ENCODE measurements around the gene PFKL. TPM values are rescaled to one million over a fixed set of nuclear protein-coding genes. Genes with fewer than 3 reads are reported as not detected.
A peak's percentile ranks its signal among the peaks of the same experiment; 100 is the strongest.

Gene PFKL
- total RNA-seq, 1 experiment from 2014 or later: 134 TPM

DNA sequence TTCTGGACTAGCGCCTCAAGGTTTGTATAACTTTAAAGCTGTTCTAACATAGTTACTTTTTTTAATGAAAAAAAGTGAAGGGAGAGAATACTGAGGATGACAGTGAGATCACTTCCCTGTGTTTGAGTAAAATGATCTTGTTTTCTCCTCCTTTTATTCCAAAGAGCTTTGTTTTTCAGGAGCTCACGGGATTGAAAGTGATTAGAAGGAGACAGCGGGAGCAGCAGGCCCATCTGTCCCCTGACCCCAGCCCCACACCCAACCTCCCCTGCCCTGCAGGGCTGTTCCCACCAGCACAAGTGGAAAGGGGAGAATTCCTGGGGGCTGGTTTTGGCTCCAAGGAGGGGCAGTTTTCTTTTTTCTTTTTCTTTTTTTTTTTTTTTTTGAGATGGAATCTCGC is 36.1 kb upstream of the PFKL start:
- no peaks in the 10 kb centered on the region for H3K9me3 Mint-ChIP-seq
- no peaks in the 10 kb centered on the region for H3K27me3 Mint-ChIP-seq (ENCODE audit: low read depth)
- peaks cover 4% of the 10 kb centered on the region for H3K4me1 Mint-ChIP-seq
- no peak for TF ChIP-seq TCF7 (CRISPR knock-in tag; IDR thresholded peaks at IDR 0.05; ENCODE audit: low read depth)
- TF ChIP-seq, protein P1, sequence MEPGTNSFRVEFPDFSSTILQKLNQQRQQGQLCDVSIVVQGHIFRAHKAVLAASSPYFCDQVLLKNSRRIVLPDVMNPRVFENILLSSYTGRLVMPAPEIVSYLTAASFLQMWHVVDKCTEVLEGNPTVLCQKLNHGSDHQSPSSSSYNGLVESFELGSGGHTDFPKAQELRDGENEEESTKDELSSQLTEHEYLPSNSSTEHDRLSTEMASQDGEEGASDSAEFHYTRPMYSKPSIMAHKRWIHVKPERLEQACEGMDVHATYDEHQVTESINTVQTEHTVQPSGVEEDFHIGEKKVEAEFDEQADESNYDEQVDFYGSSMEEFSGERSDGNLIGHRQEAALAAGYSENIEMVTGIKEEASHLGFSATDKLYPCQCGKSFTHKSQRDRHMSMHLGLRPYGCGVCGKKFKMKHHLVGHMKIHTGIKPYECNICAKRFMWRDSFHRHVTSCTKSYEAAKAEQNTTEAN (CRISPR knock-in tag; IDR thresholded peaks at IDR 0.05): no peak
- TF ChIP-seq MYBL2 (CRISPR knock-in tag; IDR thresholded peaks at IDR 0.05): no peak
- TF ChIP-seq NFE2L1 (CRISPR knock-in tag; IDR thresholded peaks at IDR 0.05): no peak
- TF ChIP-seq, protein P2, sequence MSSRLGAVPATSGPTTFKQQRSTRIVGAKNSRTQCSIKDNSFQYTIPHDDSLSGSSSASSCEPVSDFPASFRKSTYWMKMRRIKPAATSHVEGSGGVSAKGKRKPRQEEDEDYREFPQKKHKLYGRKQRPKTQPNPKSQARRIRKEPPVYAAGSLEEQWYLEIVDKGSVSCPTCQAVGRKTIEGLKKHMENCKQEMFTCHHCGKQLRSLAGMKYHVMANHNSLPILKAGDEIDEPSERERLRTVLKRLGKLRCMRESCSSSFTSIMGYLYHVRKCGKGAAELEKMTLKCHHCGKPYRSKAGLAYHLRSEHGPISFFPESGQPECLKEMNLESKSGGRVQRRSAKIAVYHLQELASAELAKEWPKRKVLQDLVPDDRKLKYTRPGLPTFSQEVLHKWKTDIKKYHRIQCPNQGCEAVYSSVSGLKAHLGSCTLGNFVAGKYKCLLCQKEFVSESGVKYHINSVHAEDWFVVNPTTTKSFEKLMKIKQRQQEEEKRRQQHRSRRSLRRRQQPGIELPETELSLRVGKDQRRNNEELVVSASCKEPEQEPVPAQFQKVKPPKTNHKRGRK (CRISPR knock-in tag; IDR thresholded peaks at IDR 0.05; ENCODE audit: borderline replicate concordance): no peak
- TF ChIP-seq, protein P3, sequence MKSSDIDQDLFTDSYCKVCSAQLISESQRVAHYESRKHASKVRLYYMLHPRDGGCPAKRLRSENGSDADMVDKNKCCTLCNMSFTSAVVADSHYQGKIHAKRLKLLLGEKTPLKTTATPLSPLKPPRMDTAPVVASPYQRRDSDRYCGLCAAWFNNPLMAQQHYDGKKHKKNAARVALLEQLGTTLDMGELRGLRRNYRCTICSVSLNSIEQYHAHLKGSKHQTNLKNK (CRISPR knock-in tag; IDR thresholded peaks at IDR 0.05): no peak
- no peak for TF ChIP-seq HMGA2 (CRISPR knock-in tag; IDR thresholded peaks at IDR 0.05)
- no peak for TF ChIP-seq NR3C1 (CRISPR knock-in tag; conservative IDR thresholded peaks at IDR 0.05; ENCODE audit: low read depth)
- TF ChIP-seq SMAD4 (CRISPR knock-in tag; IDR thresholded peaks at IDR 0.05): no peak
- no peak for TF ChIP-seq ZNF263 (CRISPR knock-in tag; IDR thresholded peaks at IDR 0.05; ENCODE audit: low read depth)
- H3K4me3 Mint-ChIP-seq: no peak overlapping the region
- POLR2A ChIA-PET: interaction anchor here (0.7 kb wide), 1 partner anchor 323 kb away, joined by 4 read pairs; no protein-coding TSS in a partner anchor
- no peaks in the 10 kb centered on the region for H3K36me3 Mint-ChIP-seq
- DNase-seq (ENCODE audit: low spot score) (no peak), ATAC-seq (no peak; the same call in 1 of the 2 replicates)
- CTCF ChIA-PET: interaction anchor here (0.6 to 1.7 kb wide), 3 partner anchors 34 to 395 kb away, joined by 3 to 8 read pairs (median 4); no protein-coding TSS in a partner anchor
- no peak overlapping the region for H3K27ac Mint-ChIP-seq

DNA sequence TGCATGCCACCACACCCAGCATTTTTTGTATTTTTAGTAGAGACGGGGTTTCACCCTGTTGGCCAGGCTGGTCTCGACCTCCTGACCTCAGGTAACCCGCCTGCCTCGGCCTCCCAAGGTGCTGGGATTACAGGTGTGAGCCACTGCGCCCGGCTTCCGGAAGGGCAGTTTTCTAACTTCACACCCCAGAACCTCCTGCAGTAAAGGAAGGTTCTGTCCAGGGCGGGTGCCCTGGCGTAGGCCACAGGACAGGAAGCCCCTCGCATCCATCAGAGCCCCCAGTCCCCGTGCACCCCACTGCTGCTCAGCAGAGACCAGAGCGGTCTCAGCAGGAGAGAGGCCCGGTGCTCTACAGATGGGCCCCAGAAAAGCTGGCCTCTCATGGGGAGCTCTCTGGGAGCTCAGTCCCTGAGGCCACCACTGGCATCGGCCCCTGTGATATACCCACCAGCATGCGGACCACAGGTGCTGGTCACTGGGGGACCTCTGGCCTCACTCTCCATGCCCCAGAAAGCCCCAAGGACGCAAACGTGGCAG is 34.1 kb upstream of the PFKL start:
- Mint-ChIP-seq H3K27me3 (ENCODE audit: low read depth) (no peaks in the 10 kb centered on the region), H3K4me1 (peaks cover 4% of the 10 kb centered on the region), H3K9me3 (no peaks in the 10 kb centered on the region), H3K36me3 (no peaks in the 10 kb centered on the region), H3K4me3 (no peak overlapping the region), H3K27ac (no peak overlapping the region)
- ATAC-seq: no peak
- no peak for DNase-seq (ENCODE audit: low spot score)
- no peak for TF ChIP-seq NR2C2 (CRISPR knock-in tag; IDR thresholded peaks at IDR 0.05)
- POLR2A ChIA-PET: no interaction called here
- CTCF ChIA-PET: interaction anchor here (1.7 kb wide), 1 partner anchor 32 kb away, joined by 5 read pairs; no protein-coding TSS in a partner anchor

DNA sequence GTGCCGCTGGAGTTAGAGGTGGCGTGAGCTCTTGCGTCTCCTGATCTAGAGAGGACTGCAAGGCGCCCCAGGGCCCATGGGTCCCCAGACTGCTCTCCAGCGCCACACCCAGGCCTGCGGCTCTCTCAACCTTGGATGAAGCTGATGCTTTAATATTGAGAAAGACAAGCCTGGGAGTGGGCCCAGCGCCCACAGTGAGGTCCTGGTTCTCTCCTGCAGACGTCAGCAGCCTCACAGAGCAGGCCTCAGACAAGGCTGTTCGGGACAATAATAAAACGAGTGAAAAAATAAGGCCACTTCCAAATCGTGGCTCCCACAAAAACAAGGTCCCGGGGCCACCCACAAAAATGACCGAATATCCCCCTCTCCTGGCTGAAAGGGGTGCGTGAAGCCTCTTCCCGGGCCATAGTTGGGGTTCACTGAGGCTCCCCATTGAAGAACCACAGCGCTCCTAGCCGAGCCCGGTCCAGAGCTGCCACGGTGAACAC is 32.2 kb upstream of the PFKL start:
- DNase-seq (ENCODE audit: low spot score) (peak; percentile 66), ATAC-seq (peak; percentile 76)
- peaks cover 4% of the 10 kb centered on the region for H3K4me1 Mint-ChIP-seq
- H3K36me3 Mint-ChIP-seq: no peaks in the 10 kb centered on the region
- CTCF ChIA-PET: interaction anchor here (0.6 to 1.4 kb wide), 7 partner anchors 13 to 1088 kb away, joined by 3 to 12 read pairs (median 3); no protein-coding TSS in a partner anchor
- POLR2A ChIA-PET: interaction anchor here (0.7 kb wide), 1 partner anchor 1640 kb away, joined by 3 read pairs; no protein-coding TSS in a partner anchor
- no peaks in the 10 kb centered on the region for H3K27me3 Mint-ChIP-seq (ENCODE audit: low read depth)
- H3K9me3 Mint-ChIP-seq: no peaks in the 10 kb centered on the region
- H3K27ac Mint-ChIP-seq: no peak overlapping the region
- no peak overlapping the region for H3K4me3 Mint-ChIP-seq
- no peak for TF ChIP-seq ZNF121 (CRISPR knock-in tag; IDR thresholded peaks at IDR 0.05)
- TF ChIP-seq, protein P4, sequence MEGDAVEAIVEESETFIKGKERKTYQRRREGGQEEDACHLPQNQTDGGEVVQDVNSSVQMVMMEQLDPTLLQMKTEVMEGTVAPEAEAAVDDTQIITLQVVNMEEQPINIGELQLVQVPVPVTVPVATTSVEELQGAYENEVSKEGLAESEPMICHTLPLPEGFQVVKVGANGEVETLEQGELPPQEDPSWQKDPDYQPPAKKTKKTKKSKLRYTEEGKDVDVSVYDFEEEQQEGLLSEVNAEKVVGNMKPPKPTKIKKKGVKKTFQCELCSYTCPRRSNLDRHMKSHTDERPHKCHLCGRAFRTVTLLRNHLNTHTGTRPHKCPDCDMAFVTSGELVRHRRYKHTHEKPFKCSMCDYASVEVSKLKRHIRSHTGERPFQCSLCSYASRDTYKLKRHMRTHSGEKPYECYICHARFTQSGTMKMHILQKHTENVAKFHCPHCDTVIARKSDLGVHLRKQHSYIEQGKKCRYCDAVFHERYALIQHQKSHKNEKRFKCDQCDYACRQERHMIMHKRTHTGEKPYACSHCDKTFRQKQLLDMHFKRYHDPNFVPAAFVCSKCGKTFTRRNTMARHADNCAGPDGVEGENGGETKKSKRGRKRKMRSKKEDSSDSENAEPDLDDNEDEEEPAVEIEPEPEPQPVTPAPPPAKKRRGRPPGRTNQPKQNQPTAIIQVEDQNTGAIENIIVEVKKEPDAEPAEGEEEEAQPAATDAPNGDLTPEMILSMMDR (IDR thresholded peaks at IDR 0.05): 0 out of 2 replicates have a peak, but pooled peaks have one; percentile 13

DNA sequence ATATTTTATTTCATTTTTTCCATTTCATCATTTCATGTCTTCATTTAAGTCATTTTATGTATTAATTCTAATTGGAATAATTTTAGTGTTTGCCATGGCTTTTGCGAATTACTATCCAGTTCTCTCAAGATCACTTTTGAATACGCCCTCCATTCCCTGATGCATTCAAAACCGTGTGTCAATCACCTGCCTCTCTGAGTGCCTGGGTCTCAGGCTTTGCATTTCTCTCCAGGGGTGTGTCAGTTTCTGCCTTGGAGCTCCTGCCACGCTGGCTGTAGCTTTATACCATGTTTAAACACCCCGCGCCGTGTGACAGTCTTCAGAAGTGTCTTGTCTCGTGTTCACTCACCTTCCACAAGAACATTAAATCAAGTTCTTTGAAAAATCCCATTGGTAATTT is 30.8 kb upstream of the PFKL start:
- H3K27ac Mint-ChIP-seq: no peak overlapping the region
- H3K36me3 Mint-ChIP-seq: no peaks in the 10 kb centered on the region
- ATAC-seq: no peak
- ChIA-PET POLR2A (no interaction called here), CTCF (interaction anchor here (1.4 kb wide), 1 partner anchor 15 kb away, joined by 4 read pairs; no protein-coding TSS in a partner anchor)
- TF ChIP-seq CBFB (CRISPR knock-in tag; IDR thresholded peaks at IDR 0.05; ENCODE audit: low read depth): no peak
- TF ChIP-seq, protein P1 (CRISPR knock-in tag; IDR thresholded peaks at IDR 0.05): no peak
- no peak for TF ChIP-seq TEAD1 (CRISPR knock-in tag; IDR thresholded peaks at IDR 0.05)
- no peak for TF ChIP-seq MXD4 (CRISPR knock-in tag; IDR thresholded peaks at IDR 0.05; ENCODE audit: borderline replicate concordance)
- TF ChIP-seq, protein P5, sequence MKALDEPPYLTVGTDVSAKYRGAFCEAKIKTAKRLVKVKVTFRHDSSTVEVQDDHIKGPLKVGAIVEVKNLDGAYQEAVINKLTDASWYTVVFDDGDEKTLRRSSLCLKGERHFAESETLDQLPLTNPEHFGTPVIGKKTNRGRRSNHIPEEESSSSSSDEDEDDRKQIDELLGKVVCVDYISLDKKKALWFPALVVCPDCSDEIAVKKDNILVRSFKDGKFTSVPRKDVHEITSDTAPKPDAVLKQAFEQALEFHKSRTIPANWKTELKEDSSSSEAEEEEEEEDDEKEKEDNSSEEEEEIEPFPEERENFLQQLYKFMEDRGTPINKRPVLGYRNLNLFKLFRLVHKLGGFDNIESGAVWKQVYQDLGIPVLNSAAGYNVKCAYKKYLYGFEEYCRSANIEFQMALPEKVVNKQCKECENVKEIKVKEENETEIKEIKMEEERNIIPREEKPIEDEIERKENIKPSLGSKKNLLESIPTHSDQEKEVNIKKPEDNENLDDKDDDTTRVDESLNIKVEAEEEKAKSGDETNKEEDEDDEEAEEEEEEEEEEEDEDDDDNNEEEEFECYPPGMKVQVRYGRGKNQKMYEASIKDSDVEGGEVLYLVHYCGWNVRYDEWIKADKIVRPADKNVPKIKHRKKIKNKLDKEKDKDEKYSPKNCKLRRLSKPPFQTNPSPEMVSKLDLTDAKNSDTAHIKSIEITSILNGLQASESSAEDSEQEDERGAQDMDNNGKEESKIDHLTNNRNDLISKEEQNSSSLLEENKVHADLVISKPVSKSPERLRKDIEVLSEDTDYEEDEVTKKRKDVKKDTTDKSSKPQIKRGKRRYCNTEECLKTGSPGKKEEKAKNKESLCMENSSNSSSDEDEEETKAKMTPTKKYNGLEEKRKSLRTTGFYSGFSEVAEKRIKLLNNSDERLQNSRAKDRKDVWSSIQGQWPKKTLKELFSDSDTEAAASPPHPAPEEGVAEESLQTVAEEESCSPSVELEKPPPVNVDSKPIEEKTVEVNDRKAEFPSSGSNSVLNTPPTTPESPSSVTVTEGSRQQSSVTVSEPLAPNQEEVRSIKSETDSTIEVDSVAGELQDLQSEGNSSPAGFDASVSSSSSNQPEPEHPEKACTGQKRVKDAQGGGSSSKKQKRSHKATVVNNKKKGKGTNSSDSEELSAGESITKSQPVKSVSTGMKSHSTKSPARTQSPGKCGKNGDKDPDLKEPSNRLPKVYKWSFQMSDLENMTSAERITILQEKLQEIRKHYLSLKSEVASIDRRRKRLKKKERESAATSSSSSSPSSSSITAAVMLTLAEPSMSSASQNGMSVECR (CRISPR knock-in tag; IDR thresholded peaks at IDR 0.05; ENCODE audit: borderline replicate concordance): no peak
- TF ChIP-seq TCF7 (CRISPR knock-in tag; IDR thresholded peaks at IDR 0.05; ENCODE audit: low read depth): no peak
- H3K27me3 Mint-ChIP-seq (ENCODE audit: low read depth): no peaks in the 10 kb centered on the region
- no peaks in the 10 kb centered on the region for H3K9me3 Mint-ChIP-seq
- H3K4me1 Mint-ChIP-seq: no peaks in the 10 kb centered on the region
- H3K4me3 Mint-ChIP-seq: no peak overlapping the region
- no peak for DNase-seq (ENCODE audit: low spot score)

Data from WTC11 (cell line).